GM18870 (cell line): Measurements from ENCODE around the gene PSMA6.
"Not testable (repeated sequence)": the region's sequence is repeated elsewhere in the genome, so short reads cannot be mapped to it uniquely, and the experiment has no call there.

Experiments used
- ATAC-seq: cut with Tn5 transposase; IDR thresholded peaks from one replicate; pipeline ENCODE4 v1.9.1; 2021; ENCODE audit warnings: moderate library complexity; ENCODE audit not compliant: unreplicated experiment

Gene PSMA6

GRCh38 chr14:35292051-35292769 is at the start of gene PSMA6:
TSS of gene PSMA6 (plus strand) at chr14:35292382. CDS start at chr14:35292477, 95 bp downstream.
- ATAC-seq: peak; percentile 75

GRCh38 chr14:35242599-35243311 is 49.4 kb upstream of the PSMA6 start:
- ATAC-seq: no peak

- ATAC-seq: no peak
Observed at GRCh38 chr14:35243956-35244355, 48.2 kb upstream of the PSMA6 start.

- no peak for ATAC-seq
Observed at GRCh38 chr14:35244542-35244941, 47.6 kb upstream of the PSMA6 start.

- no peak for ATAC-seq
Observed at GRCh38 chr14:35245051-35245450, 47.1 kb upstream of the PSMA6 start.

GRCh38 chr14:35247777-35248475 is 44.3 kb upstream of the PSMA6 start:
- ATAC-seq: no peak

GRCh38 chr14:35248476-35248788 is 43.8 kb upstream of the PSMA6 start:
- ATAC-seq: no peak

GRCh38 chr14:35250319-35250718 is 41.9 kb upstream of the PSMA6 start:
- no peak for ATAC-seq

GRCh38 chr14:35252451-35252868 is 39.7 kb upstream of the PSMA6 start:
- ATAC-seq: no peak

GRCh38 chr14:35253056-35253455 is 39.1 kb upstream of the PSMA6 start:
- ATAC-seq: not testable (repeated sequence)

GRCh38 chr14:35254034-35254622 is 38.1 kb upstream of the PSMA6 start:
- ATAC-seq: not testable (repeated sequence)

- ATAC-seq: no peak
Observed at GRCh38 chr14:35254736-35255135, 37.4 kb upstream of the PSMA6 start.

- no peak for ATAC-seq
Observed at GRCh38 chr14:35255711-35256110, 36.5 kb upstream of the PSMA6 start.

GRCh38 chr14:35257809-35258208 is 34.4 kb upstream of the PSMA6 start:
- no peak for ATAC-seq

- no peak for ATAC-seq
Observed at GRCh38 chr14:35258420-35258819, 33.8 kb upstream of the PSMA6 start.

- ATAC-seq: no peak
Observed at GRCh38 chr14:35261774-35262173, 30.4 kb upstream of the PSMA6 start.

- no peak for ATAC-seq
Observed at GRCh38 chr14:35262436-35262835, 29.7 kb upstream of the PSMA6 start.

- no peak for ATAC-seq
Observed at GRCh38 chr14:35268946-35269345, 23.2 kb upstream of the PSMA6 start.

GRCh38 chr14:35274805-35275204 is 17.4 kb upstream of the PSMA6 start:
- no peak for ATAC-seq

- no peak for ATAC-seq
Observed at GRCh38 chr14:35277179-35277578, 15.0 kb upstream of the PSMA6 start.

- ATAC-seq: no peak
Observed at GRCh38 chr14:35279369-35279768, 12.8 kb upstream of the PSMA6 start.

GRCh38 chr14:35281341-35281740 is 10.8 kb upstream of the PSMA6 start:
- no peak for ATAC-seq
